ENCODE measurements around the gene LMNB1.
"Not testable (repeated sequence)": the region's sequence is repeated elsewhere in the genome, so short reads cannot be mapped to it uniquely, and the experiment has no call there.

LMNB1 gene

GRCh38 chr5:126852841-126853271 is 75.9 kb downstream of the LMNB1 start:
- H3K27me3 Mint-ChIP-seq = no peaks in the 10 kb centered on the region
- H3K27ac Mint-ChIP-seq = peak overlapping the region; percentile 79
- H3K4me3 Mint-ChIP-seq = peak overlapping the region; percentile 80
- H3K4me1 Mint-ChIP-seq (ENCODE audit: low read depth) = peaks cover 47% of the 10 kb centered on the region
- H3K36me3 Mint-ChIP-seq (ENCODE audit: low read depth) = peaks cover 20% of the 10 kb centered on the region
- no peaks in the 10 kb centered on the region for H3K9me3 Mint-ChIP-seq

DNA sequence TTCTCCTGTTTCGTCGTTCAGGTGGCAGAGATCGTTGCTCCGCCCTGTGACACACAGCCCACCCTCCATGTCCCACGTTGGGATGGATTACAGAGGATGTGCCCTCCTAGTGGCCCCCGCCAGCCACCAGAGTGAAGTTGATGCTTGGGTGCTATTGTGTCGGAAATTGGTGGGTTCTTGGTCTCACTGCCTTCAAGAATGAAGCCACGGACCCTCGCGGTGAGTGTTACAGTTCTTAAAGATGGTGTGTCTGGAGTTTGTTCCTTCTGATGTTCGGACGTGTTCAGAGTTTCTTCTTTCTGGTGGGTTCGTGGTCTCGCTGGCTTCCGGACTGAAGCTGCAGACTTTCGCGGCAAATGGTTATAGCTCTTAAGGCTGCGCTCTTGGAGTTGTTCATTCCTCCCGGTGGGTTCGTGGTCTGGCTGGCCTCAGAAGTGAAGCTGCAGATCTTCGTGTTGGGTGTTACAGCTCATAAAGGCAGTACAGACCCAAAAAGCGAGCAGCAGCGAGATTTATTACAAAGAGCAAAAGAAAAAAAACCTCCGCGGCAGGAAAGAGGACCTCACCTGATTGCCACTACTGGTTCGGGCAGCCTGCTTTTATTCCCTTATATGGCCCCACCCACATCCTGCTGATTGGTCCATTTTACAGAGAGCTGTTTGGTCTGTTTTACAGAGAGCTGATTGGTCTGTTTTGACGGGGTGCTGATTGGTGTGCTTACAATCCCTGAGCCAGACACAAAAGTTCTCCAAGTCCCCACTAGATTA is 76.8 kb downstream of the LMNB1 start:
- not testable (repeated sequence) for H3K27me3 Mint-ChIP-seq, H3K9me3 Mint-ChIP-seq
- peak overlapping the region; percentile 80 for H3K4me3 Mint-ChIP-seq
- peaks cover 20% of the 10 kb centered on the region for H3K36me3 Mint-ChIP-seq (ENCODE audit: low read depth)
- peaks cover 42% of the 10 kb centered on the region for H3K4me1 Mint-ChIP-seq (ENCODE audit: low read depth)
- H3K27ac Mint-ChIP-seq = peak overlapping the region; percentile 79

DNA sequence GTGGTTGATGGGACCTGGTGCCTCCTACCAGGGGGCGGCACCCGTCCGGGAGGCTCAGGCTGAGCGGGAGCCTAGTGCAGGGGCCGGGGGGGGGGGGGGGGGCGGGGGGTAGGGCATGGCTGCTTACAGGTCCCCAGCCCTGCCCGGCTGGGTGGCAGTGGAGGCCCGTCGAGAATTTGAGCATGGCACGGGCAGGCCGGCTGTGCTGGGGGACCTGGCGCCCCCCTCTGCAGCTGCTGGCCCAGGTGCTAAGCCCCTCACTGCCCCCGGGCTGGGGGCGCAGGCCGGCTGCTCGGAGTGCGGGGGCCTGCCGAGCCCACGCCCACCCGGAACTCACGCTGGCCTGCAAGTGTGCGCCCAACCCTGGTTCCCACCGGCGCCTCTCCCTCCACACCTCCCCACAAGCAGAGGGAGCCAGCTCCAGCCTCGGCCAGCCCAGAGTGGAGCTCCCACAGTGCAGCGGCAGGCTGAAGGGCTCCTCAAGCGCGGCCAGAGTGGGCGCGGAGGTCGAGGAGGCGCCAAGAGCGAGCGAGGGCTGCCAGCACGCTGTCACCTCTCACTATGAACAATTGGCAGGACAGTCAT is 77.7 kb downstream of the LMNB1 start:
- H3K27me3 Mint-ChIP-seq = no peaks in the 10 kb centered on the region
- H3K36me3 Mint-ChIP-seq (ENCODE audit: low read depth) = peaks cover 20% of the 10 kb centered on the region
- no peak overlapping the region for H3K27ac Mint-ChIP-seq
- peaks cover 39% of the 10 kb centered on the region for H3K4me1 Mint-ChIP-seq (ENCODE audit: low read depth)
- peak overlapping the region; percentile 80 for H3K4me3 Mint-ChIP-seq
- no peaks in the 10 kb centered on the region for H3K9me3 Mint-ChIP-seq

DNA sequence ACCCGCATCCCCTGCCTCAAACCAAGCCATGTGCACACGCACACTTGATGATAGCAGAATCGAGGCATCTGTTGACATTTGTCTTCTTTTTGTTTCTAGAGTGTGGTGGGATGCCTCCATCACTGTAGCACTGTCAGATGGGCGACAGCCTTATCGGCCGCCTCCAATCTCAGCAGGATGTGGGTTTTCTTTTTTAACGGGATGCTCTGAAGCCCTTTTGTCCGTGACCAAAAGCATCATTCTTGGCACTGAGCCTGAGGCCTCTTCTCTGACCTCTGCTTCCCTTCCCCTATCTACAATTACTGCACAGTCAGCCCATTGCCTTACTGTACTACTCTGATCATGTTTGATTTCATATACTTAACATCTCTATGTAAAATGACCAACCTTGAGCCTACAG is 78.3 kb downstream of the LMNB1 start:
- no peaks in the 10 kb centered on the region for H3K27me3 Mint-ChIP-seq
- peaks cover 39% of the 10 kb centered on the region for H3K4me1 Mint-ChIP-seq (ENCODE audit: low read depth)
- H3K36me3 Mint-ChIP-seq (ENCODE audit: low read depth) = peaks cover 20% of the 10 kb centered on the region
- H3K27ac Mint-ChIP-seq = no peak overlapping the region
- H3K9me3 Mint-ChIP-seq = no peaks in the 10 kb centered on the region
- H3K4me3 Mint-ChIP-seq = no peak overlapping the region

GRCh38 chr5:126857472-126858410 is 80.8 kb downstream of the LMNB1 start:
- H3K27ac Mint-ChIP-seq = no peak overlapping the region

DNA sequence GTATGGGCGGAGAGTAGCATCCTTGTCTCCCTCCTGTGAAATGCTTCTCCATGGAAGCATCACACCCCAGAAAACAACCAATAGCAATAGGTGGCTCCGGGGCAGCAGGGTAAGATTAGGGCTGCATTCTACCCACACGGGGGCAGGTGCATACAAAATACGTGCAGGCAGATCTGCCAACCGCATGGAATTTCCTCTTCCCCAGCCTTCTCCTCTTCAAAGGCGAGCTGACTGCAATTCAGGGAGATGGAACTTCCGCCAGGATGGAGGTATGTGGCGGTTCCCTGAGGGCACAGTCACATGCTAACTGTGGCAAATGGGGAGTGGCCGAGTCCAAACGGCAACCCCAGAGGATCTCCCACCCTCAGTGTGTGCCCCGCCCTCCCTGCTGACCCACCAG is 81.5 kb downstream of the LMNB1 start:
- peaks cover 17% of the 10 kb centered on the region for H3K4me1 Mint-ChIP-seq (ENCODE audit: low read depth)

More at GRCh38 chr5:126857472-126858410, 80.8 kb downstream of the LMNB1 start:
- Mint-ChIP-seq H3K9me3 (no peaks in the 10 kb centered on the region), H3K36me3 (ENCODE audit: low read depth) (peaks cover 20% of the 10 kb centered on the region), H3K4me1 (ENCODE audit: low read depth) (peaks cover 24% of the 10 kb centered on the region), H3K27me3 (no peaks in the 10 kb centered on the region), H3K4me3 (no peak overlapping the region)

GRCh38 chr5:126863402-126863801 is 86.5 kb downstream of the LMNB1 start:
- no peak overlapping the region for H3K4me3 Mint-ChIP-seq
- no peak overlapping the region for H3K27ac Mint-ChIP-seq
- no peaks in the 10 kb centered on the region for H3K36me3 Mint-ChIP-seq (ENCODE audit: low read depth)
- no peaks in the 10 kb centered on the region for H3K9me3 Mint-ChIP-seq
- H3K27me3 Mint-ChIP-seq = no peaks in the 10 kb centered on the region
- no peaks in the 10 kb centered on the region for H3K4me1 Mint-ChIP-seq (ENCODE audit: low read depth)

More for the DNA sequence above, 81.5 kb downstream of the LMNB1 start:
- H3K4me3 Mint-ChIP-seq = no peak overlapping the region
- no peaks in the 10 kb centered on the region for H3K27me3 Mint-ChIP-seq
- H3K27ac Mint-ChIP-seq = no peak overlapping the region
- no peaks in the 10 kb centered on the region for H3K9me3 Mint-ChIP-seq
- H3K36me3 Mint-ChIP-seq (ENCODE audit: low read depth) = peaks cover 20% of the 10 kb centered on the region

DNA sequence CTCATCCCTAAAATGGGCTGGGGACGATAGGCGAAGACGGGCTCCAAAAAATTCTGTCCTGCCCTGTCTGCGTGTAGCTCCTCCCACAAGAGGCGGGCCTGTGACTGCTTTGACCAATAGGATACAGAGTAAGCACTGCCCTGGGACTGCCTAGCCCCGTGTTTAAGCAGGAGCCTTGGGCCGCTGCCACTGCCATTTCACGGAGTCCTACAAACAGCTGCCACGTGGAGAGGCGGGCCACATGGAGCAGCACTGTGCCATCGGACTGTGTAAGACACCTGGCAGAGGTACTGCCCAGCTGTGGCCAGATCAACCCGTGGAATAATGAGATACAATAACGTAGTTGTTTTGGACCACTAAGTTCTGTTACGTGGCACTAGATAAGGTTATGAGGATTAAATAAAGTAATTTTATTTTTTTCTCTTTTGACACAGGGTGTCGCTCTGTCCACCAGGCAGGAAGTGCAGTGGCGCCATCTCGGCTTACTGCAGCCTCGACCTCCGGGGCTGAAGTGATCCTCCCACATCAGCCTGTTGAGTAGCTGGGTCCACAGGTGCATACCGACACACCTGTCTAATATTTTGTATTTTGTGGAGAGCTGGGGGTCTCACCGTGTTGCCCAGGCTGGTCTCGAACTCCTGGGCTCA is 87.2 kb downstream of the LMNB1 start:
- H3K4me3 Mint-ChIP-seq = no peak overlapping the region
- H3K27ac Mint-ChIP-seq = no peak overlapping the region
- no peaks in the 10 kb centered on the region for H3K36me3 Mint-ChIP-seq (ENCODE audit: low read depth)
- no peaks in the 10 kb centered on the region for H3K27me3 Mint-ChIP-seq
- peaks cover 7% of the 10 kb centered on the region for H3K4me1 Mint-ChIP-seq (ENCODE audit: low read depth)
- no peaks in the 10 kb centered on the region for H3K9me3 Mint-ChIP-seq

- H3K36me3 Mint-ChIP-seq (ENCODE audit: low read depth) = no peaks in the 10 kb centered on the region
- H3K27me3 Mint-ChIP-seq = no peaks in the 10 kb centered on the region
- H3K4me3 Mint-ChIP-seq = no peak overlapping the region
- H3K27ac Mint-ChIP-seq = no peak overlapping the region
- no peaks in the 10 kb centered on the region for H3K9me3 Mint-ChIP-seq
- H3K4me1 Mint-ChIP-seq (ENCODE audit: low read depth) = peaks cover 12% of the 10 kb centered on the region
Measured at GRCh38 chr5:126865299-126865698, 88.4 kb downstream of the LMNB1 start.

DNA sequence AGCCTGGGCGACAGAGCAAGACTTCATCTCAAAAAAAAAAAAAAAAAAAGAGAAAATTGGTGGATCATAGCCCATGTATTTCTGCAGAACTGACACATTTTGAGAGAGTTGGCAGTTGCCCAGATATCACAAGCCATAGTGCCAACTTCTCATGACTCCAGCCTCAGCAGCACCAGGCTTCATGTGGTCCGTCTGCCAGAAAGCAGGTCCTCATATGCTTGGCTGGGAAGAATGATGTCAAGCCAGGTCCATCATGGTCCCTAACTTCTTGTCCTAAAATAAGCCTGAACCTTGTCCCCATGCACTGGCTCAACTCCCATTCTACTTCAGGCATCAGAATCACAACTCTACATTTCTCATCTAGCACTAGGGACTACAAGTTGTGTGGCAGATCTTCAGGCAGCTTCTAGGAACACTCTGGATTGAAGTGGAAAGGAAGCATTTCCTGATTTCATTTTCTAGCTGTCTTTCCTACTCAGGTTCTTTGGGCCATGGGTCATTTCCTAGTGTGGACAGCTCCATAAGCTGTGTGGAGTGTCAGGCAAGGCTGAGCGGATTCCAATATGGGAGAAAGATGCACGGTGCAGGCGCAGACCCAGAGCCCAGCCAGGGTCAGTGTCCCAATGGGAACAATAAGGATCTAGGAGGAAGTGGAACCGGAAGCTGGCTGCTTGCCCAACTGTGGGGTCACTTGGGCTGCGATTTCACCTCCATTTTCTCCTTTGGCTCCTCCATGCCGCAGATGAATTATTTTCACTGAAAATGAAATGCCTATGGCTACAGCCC is 90.1 kb downstream of the LMNB1 start:
- no peaks in the 10 kb centered on the region for H3K36me3 Mint-ChIP-seq (ENCODE audit: low read depth)
- H3K4me1 Mint-ChIP-seq (ENCODE audit: low read depth) = peaks cover 12% of the 10 kb centered on the region
- H3K4me3 Mint-ChIP-seq = no peak overlapping the region
- H3K9me3 Mint-ChIP-seq = no peaks in the 10 kb centered on the region
- no peaks in the 10 kb centered on the region for H3K27me3 Mint-ChIP-seq
- H3K27ac Mint-ChIP-seq = no peak overlapping the region

GRCh38 chr5:126868338-126869004 is 91.5 kb downstream of the LMNB1 start:
- H3K27me3 Mint-ChIP-seq = no peaks in the 10 kb centered on the region
- H3K4me1 Mint-ChIP-seq (ENCODE audit: low read depth) = peaks cover 12% of the 10 kb centered on the region
- H3K4me3 Mint-ChIP-seq = peak overlapping the region; percentile 76
- no peaks in the 10 kb centered on the region for H3K36me3 Mint-ChIP-seq (ENCODE audit: low read depth)
- H3K9me3 Mint-ChIP-seq = no peaks in the 10 kb centered on the region
- no peak overlapping the region for H3K27ac Mint-ChIP-seq

DNA sequence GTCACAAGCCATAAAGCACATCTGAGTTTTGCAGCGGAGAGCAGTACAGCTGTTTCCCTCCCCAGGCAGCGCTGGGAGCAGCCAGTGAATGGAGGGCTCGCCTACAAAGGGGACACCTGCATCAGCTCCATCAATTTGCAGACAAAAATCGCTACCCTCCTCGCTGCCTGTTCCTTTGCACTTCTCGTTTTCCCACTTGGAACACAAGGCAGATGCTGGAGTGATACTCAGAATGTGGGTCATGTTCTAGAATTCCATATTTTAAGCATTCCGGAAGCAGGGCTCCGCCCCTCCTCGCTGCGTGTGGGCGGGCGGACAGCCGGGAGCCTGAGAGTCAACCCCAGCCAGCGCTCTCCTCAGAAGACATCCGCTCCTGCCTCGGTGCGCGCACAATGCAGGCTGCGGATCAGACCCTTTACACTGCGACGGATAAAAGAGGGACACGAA is 92.1 kb downstream of the LMNB1 start:
- H3K27ac Mint-ChIP-seq = no peak overlapping the region
- H3K9me3 Mint-ChIP-seq = no peaks in the 10 kb centered on the region
- H3K36me3 Mint-ChIP-seq (ENCODE audit: low read depth) = peaks cover 5% of the 10 kb centered on the region
- peaks cover 12% of the 10 kb centered on the region for H3K4me1 Mint-ChIP-seq (ENCODE audit: low read depth)
- peak overlapping the region; percentile 76 for H3K4me3 Mint-ChIP-seq
- no peaks in the 10 kb centered on the region for H3K27me3 Mint-ChIP-seq

GRCh38 chr5:126871441-126871840 is 94.5 kb downstream of the LMNB1 start:
- H3K4me1 Mint-ChIP-seq (ENCODE audit: low read depth) = peaks cover 12% of the 10 kb centered on the region
- no peaks in the 10 kb centered on the region for H3K9me3 Mint-ChIP-seq

More at GRCh38 chr5:126871441-126871840, 94.5 kb downstream of the LMNB1 start:
- no peaks in the 10 kb centered on the region for H3K27me3 Mint-ChIP-seq
- H3K36me3 Mint-ChIP-seq (ENCODE audit: low read depth) = peaks cover 5% of the 10 kb centered on the region
- H3K4me3 Mint-ChIP-seq = no peak overlapping the region
- no peak overlapping the region for H3K27ac Mint-ChIP-seq

Measured in stimulated activated naive CD8-positive, alpha-beta T cell treated with anti-CD3 and anti-CD28 coated beads, Interleukin-15, Interleukin-2, amounts not matched to agents 100 ng/mL and 50 ng/mL, for 24 hours (primary cell).